CD4-positive, alpha-beta T cell treated with Interleukin-4 for 4 hours (primary cell): Measurements from ENCODE around the gene DNAJC30.
"Not testable (repeated sequence)": the region's sequence is repeated elsewhere in the genome, so short reads cannot be mapped to it uniquely, and the experiment has no call there.

ENCODE experiments used
- DNase-seq: peaks from one replicate; pipeline ENCODE4 v3.0.0-alpha.2; 2020

DNAJC30 gene

DNA sequence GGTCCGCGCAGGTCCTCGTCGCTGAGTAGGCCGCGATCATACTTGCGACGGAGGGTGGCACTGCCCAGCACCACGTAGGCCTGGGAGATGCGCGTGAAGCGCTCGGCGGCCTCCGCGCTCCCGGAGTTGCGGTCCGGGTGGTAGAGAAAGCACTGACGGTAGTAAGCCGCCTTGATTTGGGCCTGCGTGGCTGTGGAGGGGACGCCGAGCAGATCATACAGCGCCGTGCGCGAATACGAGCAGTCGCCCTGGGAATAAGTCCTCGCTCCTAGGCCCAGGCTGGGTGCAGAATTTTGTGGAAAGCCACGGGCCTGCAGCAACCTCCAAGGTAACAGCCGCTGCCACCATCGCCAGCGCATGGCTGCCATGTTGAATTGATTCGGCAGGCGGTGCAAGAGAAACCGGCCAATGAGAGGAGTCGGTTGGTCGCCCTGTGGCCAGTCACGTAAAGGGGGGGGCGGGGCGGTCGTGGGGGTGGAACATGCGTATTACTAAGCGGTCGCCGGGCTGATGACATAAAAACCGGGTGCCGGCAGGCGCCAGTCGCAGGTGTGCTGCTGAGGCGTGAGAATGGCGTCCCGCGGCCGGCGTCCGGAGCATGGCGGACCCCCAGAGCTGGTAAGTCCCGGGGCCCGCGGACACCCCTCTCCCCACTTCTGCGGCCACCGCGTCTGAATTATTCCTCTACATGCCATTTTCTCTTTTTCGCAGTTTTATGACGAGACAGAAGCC is at the start of gene DNAJC30, which contains the start of gene BUD23:
Gene DNAJC30 (minus strand): TSS at position 398 of the 732 bp plus-strand sequence. CDS start 30 bp downstream, at position 368.
Gene BUD23 (plus strand): TSS at position 542 of the 732 bp plus-strand sequence. CDS start 29 bp downstream, at position 571.
- DNase-seq: peak; percentile 95

- no peak for DNase-seq
These were observed 49.1 kb upstream of the DNAJC30 start for GRCh38 chr7:73732397-73732796.

- no peak for DNase-seq
These were observed 47.2 kb upstream of the DNAJC30 start for GRCh38 chr7:73730485-73730884.

DNA sequence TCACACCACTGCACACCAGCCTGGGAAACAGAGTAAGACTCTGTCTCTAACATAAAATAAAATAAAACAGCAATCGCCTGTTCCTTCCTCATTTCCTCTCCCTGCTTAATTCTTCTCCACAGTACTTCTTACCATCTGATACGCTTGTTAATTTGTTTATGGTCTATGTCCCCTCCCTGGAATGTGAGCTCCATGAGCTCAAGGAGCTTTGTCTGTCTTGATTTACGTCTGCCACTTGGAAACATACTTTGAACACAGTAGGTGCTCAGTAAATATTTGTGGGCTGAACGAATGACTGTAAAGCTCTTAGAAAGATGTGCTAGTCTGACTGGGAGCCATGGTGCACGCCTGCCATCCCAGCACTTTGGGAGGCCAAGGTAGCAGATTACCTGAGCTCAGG is 45.3 kb upstream of the DNAJC30 start:
- DNase-seq: no peak

GRCh38 chr7:73727952-73728351 is 44.7 kb upstream of the DNAJC30 start:
- no peak for DNase-seq

DNA sequence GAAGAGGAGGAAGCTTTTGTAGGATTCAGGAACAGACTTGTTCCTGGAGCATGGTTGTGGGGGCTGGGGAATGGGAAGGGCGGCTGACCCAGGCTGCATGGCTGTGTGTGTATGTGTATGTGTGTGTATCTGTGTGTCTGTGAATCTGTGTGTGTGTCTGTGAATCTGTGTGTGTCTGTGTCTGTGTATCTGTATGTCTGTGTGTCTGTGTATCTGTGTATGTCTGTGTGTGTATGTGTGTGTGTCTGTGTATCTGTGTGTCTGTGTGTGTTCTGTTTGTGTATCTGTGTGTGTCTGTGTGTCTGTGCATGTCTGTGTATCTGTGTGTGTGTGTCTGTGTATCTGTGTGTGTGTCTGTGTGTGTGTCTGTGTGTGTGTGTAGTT is 42.8 kb upstream of the DNAJC30 start:
- DNase-seq: no peak

DNA sequence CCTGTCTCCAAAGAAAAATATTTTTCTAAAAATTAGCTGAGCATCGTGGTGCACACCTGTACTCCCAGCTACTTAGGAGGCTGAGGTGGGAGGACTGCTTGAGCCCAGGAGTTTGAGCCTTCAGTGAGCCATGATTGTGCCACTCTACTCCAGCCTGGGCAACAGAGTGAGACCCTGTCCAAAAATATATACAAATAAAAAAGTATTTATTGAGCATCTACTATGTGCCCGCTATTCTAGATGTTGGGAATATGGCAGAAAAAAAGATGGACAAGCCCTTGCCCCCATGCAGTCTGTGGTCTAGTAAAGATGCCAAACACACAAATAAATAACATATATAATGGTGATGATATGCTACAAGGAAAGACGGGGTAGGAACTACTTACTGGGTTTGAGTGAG is 40.6 kb upstream of the DNAJC30 start:
- no peak for DNase-seq

DNA sequence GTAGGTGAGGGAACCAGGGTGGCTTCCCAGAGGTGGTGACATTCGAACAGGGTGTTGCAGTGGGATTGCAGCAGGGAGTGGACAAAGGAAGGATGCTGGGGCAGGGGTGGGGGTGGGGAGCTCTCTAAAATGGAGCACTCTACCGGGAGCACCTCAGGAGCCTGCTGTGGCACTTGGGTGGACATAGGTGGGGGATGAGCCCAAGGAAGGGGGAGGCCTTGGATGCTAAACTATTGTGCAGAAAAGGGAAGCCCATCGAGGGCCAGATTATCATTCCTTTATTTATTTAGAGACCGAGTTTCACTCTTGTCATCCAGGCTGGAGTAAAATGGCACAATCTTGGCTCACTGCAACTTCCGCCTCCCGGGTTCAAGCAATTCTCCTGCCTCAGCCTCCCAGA is 39.5 kb upstream of the DNAJC30 start:
- DNase-seq: no peak

GRCh38 chr7:73722182-73722581 is 38.9 kb upstream of the DNAJC30 start:
- DNase-seq: not testable (repeated sequence)

DNA sequence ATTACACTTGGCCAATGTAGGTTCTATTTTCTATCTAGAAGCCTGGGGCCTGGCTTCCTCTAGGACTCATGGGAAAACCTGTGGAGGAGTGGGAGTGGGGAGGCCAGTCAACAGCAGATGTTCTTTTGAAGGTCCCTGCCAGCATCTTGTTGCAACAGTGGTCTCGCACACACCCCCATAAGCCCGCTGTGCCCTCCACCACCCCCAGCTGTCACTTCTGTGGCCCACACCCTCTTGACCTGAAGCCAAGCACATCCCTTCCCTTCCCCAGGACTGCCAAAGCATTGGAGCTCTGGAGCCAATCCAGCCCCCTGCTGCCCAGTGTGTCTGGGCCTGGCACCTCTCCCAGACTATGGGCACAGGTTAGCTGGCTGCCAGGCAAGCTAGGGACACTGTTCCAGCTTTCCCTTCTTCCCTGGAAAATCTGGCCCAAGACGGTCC is 38.1 kb upstream of the DNAJC30 start:
- DNase-seq: no peak

DNA sequence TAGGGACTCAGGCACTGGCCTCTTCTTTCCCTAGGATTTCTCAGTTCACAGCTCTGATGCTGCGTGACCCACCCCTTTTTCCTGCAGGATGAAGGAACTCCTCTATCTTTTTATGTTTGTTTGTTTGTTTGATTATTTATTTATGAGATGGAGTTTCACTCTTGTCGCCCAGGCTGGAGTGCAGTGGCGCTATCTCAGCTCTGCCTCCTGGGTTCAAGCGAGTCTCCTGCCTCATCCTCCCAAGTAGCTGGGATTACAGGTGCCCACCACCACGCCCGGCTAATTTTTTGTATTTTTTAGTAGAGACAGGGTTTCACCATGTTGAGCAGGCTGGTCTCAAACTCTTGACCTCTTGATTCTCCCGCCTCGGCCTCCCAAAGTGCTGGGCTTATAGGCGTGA is 37.2 kb upstream of the DNAJC30 start:
- not testable (repeated sequence) for DNase-seq

DNA sequence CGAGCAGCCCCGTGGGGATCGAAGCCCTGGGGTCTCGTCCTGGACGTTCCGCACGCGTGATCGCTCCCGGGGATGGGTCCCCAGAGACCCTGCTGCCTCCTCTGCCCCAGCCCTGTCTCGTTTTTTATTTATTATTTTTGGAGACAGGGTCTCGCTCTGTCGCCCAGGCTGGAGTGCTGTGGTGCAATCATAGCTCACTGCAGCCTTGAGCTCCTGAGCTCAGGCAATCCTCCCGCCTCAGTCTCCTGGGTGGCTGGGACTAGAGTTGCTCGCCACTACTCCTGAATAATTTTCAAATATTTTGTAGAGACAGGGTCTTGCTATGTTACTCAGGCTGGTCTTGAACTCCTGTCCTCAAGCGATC is 36.5 kb upstream of the DNAJC30 start:
- no peak for DNase-seq

DNA sequence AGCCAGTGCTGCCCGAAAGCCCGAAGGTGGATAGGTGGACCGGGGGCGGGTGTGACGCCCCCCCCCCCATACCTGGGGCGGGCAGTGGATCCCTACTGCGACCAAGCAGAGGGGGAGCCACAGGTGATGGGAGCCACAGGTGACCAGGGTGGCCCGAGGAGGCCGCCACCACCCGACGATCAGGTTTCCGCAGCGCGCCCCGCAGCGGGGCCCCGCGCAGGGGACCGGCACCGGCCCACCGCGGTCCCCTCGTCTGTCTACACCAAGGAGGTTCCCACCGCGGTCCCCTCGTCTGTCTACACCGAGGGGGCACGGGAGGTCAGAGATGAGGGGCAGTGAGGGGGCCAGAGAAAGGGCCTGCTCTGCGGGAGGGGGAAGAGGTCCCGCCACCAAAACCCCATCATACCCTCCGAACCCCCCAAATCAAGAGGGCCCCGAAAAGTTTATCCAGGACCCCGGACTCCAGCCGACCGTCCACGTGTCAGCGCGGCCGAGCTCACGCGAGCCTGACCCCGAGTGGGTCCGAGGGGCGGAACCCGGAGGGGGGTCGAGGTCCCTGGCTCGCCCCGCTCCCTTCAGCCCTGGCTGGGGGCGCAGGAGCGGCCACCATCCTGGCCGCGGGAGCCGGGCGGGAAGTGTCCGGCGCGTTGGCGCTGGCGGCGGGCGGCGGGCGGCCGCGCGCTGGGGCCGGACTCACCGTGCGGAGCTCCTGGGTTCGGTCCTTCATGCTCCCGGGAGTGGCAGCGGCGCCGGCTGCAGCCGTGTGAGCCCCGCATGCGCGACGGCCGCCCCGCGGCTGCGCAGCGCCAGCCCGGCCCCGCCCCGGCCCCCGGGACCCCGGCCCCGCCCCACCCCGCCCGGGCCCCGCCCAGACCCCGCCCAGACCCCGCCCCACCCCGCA is 35.9 kb upstream of the DNAJC30 start, which contains the start of gene STX1A:
Gene STX1A (minus strand): TSS at position 765 of the 901 bp plus-strand sequence. CDS start 38 bp downstream, at position 727.
- DNase-seq: peak; percentile 48

DNA sequence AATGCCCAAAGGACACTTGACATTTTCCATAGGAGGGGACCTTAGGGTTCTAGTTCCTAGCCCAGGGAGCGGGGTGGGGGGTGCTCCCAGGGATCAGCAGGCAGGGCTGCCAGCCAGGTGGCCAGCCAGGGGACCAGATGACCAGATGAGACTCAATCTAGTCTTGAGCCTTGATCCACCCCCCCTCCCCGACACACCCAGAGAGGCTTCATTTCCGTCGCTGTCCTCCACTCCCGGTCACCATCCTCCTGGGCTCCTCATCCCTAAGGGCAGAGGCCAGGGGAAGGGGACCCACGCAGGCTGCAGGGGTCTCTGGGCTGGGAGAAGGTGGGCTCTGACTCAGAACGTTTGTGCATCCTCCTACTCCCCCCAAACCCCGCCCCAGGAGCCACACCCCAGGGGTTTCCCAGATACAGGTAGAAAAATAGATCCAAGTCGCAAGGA is 35.2 kb upstream of the DNAJC30 start:
- peak; percentile 38 for DNase-seq

DNA sequence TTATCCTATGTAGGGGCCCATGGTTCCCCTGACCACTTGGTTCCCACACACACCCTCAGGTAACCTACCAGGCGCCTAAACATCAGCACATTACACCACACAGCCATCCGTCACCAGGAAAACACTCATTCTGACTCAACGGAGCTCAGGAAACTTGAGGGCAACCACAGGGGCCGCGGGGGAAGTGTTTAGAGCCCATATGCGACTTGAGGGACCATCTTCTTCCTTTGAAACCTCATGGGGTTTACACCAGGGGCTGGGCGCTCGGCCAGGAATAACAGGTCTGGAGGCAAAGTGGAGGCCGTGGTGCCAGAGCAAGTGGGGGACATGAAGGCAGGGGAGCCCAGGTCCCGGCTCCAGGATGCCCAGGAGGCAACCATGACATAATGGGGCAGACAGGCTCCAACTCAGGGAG is 34.7 kb upstream of the DNAJC30 start:
- DNase-seq: peak; percentile 86

DNA sequence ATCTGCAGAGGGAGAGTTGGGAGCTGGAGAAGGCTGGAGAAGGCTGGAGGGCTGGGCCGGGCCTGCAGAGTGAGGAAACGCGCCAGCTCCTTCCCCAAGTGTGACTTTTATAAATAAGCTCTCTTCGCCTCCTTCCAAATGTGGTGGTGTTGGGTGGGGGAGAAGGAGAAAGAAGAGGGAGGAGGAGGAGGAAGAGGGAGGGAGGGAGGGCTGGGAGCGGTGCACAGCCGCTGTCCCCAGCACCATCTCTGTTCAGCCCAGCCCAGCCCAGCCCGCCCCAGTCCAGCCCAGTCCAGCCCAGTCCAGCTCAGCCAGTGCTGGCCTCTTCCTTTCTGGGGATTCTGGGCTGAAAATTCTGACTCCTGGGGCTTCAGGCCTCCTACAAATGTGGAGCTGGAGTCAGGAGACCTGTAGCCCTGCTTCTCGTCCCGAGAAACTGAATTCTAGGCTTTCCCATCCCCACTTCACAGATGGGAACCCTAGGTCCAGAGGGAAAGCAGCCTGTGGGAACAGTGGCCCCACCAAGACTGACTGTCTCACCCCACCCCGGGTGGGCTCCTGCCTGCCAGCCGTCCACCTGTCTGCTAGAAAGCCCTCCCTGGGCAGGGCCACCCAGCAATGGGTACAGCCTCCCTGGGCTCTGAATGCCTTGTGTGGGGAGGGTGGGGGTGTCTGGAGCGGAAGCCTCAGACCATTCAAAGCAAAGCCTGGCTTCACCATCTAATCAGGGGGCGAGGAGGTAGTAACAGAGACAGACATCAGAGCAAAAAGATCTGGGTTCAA is 34.0 kb upstream of the DNAJC30 start:
- DNase-seq: no peak

DNA sequence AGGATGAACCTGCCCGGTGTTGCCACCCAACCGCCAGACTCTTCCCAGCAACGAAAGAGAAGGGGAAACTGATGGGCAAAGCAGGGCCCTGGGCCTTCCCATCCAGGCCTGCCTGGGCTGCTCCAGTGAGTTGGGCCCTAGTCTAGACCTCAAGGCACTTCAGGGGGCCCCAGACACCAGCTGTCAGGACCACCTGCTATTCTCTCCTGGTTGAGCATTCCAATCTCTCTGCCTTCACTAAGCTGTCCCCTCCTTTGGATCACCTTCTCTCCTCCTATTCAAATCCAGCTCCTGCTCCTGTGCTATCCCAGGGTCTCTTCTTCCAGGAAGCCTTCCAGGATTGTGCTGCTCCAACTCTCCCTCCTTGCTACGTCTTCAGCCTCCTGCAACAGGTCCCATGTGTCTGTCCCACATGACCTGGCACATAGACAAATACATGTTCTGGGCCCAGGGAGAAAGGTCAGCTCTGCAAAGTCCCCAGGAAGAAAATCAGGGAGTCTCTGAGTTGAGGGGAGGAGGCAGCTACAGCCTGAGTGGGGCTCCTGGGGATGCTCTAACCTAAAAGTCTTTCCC is 33.2 kb upstream of the DNAJC30 start:
- no peak for DNase-seq

DNA sequence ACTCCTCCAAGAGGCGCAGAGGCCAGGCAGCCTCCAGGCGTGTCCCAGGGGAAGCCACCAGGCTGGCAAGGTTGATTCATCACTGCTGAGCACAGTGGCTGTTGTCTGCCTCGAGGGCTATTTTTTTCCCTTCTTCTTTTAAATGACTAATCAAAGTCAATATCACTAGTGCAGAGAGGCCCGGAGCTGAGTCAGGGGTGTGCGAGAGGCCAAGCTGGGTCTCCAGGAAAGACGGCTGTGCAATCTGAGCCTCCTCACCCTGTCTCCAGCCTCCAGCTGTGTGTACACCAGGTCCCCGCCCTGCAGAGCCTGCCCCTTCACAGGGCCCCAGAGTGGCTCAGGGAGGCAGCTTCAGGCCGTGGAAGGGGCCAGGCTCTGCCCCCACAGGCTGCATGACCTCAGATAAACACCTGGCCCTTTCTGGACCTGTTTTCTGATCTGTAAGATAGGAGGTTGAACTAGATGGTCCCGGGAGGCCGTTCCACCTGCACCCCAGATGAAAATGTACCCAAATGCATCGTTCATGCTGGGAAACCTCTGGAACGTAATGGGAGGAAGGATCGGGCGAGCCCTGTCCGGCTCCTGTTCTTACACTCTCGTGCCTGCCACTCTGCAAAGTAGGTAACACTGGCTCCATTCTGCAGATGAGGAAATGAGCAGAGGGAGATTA is 32.5 kb upstream of the DNAJC30 start:
- DNase-seq: peak; percentile 17

DNA sequence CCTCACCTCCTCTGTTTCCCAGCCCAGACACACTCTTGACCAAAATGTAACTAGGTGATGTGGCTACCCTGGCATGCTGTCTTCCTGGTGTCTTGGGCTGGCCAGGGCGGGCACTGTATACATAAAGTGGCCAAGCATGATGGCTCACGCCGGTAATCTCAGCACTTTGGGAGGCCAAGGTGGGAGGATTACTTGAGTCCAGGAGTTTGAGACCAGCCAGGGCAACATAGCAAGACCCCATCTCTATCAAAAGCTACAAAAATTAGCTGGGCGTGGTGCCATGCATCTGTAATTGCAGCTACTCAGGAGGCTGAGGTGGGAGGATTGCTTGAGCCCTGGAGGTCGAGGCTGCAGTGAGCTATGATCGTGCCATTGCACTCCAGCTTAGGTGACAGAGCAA is 30.1 kb upstream of the DNAJC30 start:
- not testable (repeated sequence) for DNase-seq

- DNase-seq: no peak
These were observed 29.5 kb upstream of the DNAJC30 start for GRCh38 chr7:73712773-73713172.

DNA sequence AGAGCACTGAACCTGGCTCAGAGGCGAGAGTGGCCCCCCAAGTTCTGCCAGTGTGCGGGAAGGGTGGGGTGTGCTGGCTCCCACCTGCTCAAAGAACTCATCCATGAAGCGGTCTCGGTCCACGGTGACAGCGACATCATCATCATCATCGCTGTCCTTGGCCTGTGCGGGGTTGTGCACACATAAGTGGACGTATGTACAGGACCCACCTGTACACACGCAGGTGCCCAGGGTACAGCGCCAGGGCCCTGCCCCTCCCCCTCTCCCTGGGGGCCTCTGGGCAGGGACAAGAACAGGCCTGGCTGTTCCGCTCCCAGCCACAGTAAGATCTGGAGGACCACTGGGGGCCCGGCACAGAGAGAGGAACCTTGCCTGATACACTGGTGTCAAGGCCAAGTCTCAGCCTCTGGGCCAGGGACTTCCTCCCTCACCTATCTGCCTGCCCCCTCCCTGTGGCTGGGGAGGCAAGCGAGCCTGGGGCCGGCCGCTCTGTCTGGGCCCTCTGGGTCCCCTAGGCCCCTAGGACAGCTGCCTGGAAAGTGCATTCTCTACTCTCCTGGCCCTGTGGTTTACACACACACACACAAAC is 25.8 kb upstream of the DNAJC30 start:
- no peak for DNase-seq
